ENCODE data around the gene EVI5.
"Not testable (repeated sequence)": the region's sequence is repeated elsewhere in the genome, so short reads cannot be mapped to it uniquely, and the experiment has no call there.

- TF ChIP-seq CTCF (conservative IDR thresholded peaks at IDR 0.05 in 1 of 2, IDR thresholded peaks at IDR 0.05 in 1 of 2; ENCODE audit: extremely low read depth in 1 of 2, insufficient read depth in 1 of 2, low read depth in 1 of 2, low read length in 2 of 2); EZH2 (IDR thresholded peaks at IDR 0.05; ENCODE audit: borderline replicate concordance, low read length): not testable (repeated sequence)
These were observed 144.2 kb downstream of the EVI5 start for GRCh38 chr1:92640686-92641085.
